IMR-90 (cell line): Measurements from ENCODE around the gene MEF2C. TPM values are rescaled to one million over a fixed set of nuclear protein-coding genes. Genes with fewer than 3 reads are reported as not detected.

Experiments used
- ATAC-seq: fragments of 200-7000 bp; cut with Tn5 transposase; 2 replicates; pipeline ENCODE4 v1.9.1; 2020; ENCODE audit warnings: low read depth, mild to moderate bottlenecking, moderate library complexity
- BruUV-seq: library from RNA; stranded (reverse); fragments of 400-500 nt; replicated peaks from 2 replicates; lab custom pipeline; 2021; lab: Mats Ljungman, UMichigan
- CTCF ChIA-PET: fragments of 300-600 bp; formaldehyde crosslinking; extraction: SDS; loops from one replicate; lab custom pipeline; 2021; ENCODE audit warnings: antibody characterized with exemption; lab: Yijun Ruan, JAX
- POLR2A ChIA-PET: fragments of 300-600 bp; sonication (Branson Sonifier 250); formaldehyde crosslinking; loops from one replicate; lab custom pipeline; 2022; ENCODE audit warnings: antibody characterized with exemption; ENCODE audit not compliant: unreplicated experiment; lab: Charles Lee
- DNase-seq: peaks from one replicate; pipeline ENCODE4 v3.0.0; 2013
- H2AFZ ChIP-seq: replicated peaks from 2 replicates; pipeline ENCODE3; 2013; ENCODE audit warnings: low read length, mild to moderate bottlenecking; ENCODE audit not compliant: poor library complexity
- H2AK5ac ChIP-seq: 2 replicates; pipeline ENCODE4 v1.6.1; 2013; ENCODE audit warnings: low read depth, low read length, inconsistent platforms
- H2AK9ac ChIP-seq: replicated peaks from 2 replicates; pipeline ENCODE3; 2013; ENCODE audit warnings: mild to moderate bottlenecking, low read depth, low read length, moderate library complexity; ENCODE audit not compliant: poor library complexity
- H2BK120ac ChIP-seq: 2 replicates; pipeline ENCODE4 v1.6.1; 2013; ENCODE audit warnings: low read depth, low read length, inconsistent platforms
- H2BK15ac ChIP-seq: 3 replicates; pipeline ENCODE4 v1.6.1; 2013; ENCODE audit warnings: low read depth, low read length, inconsistent platforms
- H2BK20ac ChIP-seq: 2 replicates; pipeline ENCODE4 v1.6.1; 2013; ENCODE audit warnings: low read depth, mild to moderate bottlenecking, inconsistent platforms, low read length, moderate library complexity
- H2BK5ac ChIP-seq: 2 replicates; pipeline ENCODE4 v1.6.1; 2013; ENCODE audit warnings: mild to moderate bottlenecking, low read depth, low read length, inconsistent platforms; ENCODE audit not compliant: poor library complexity, severe bottlenecking
- H3K14ac ChIP-seq: replicated peaks from 2 replicates; pipeline ENCODE4 v1.6.1; 2013; ENCODE audit warnings: low read depth, low read length, inconsistent platforms
- H3K18ac ChIP-seq: 2 replicates; pipeline ENCODE4 v1.6.1; 2013; ENCODE audit warnings: low read depth, low read length, control low read depth
- H3K23ac ChIP-seq: 2 replicates; pipeline ENCODE4 v1.6.1; 2013; ENCODE audit warnings: low read depth, low read length, inconsistent platforms
- H3K27ac ChIP-seq: 2 replicates; pipeline ENCODE4 v1.5.1; 2013; ENCODE audit warnings: mild to moderate bottlenecking, control low read depth, low read length; ENCODE audit not compliant: insufficient read depth
- H3K27me3 ChIP-seq: 2 replicates; pipeline ENCODE4 v1.6.1; 2013; ENCODE audit warnings: low read length; ENCODE audit not compliant: control insufficient read depth, insufficient read depth
- H3K36me3 ChIP-seq: 2 replicates; pipeline ENCODE4 v1.6.1; 2013; ENCODE audit warnings: low read length, mixed read lengths; ENCODE audit not compliant: control insufficient read depth, insufficient read depth
- H3K4ac ChIP-seq: 2 replicates; pipeline ENCODE4 v1.6.1; 2013; ENCODE audit warnings: low read depth, low read length, inconsistent platforms
- H3K4me1 ChIP-seq: 2 replicates; pipeline ENCODE4 v1.6.1; 2013; ENCODE audit warnings: low read length, mixed read lengths; ENCODE audit not compliant: control insufficient read depth, insufficient read depth
- H3K4me2 ChIP-seq: 2 replicates; pipeline ENCODE4 v1.6.1; 2013; ENCODE audit warnings: low read depth, mild to moderate bottlenecking, control low read depth, low read length, moderate library complexity
- H3K4me3 ChIP-seq: 2 replicates; pipeline ENCODE4 v1.5.1; 2013; ENCODE audit warnings: low read depth, mild to moderate bottlenecking, control low read depth, low read length, moderate library complexity; ENCODE audit not compliant: insufficient read depth
- H3K56ac ChIP-seq: 2 replicates; pipeline ENCODE4 v1.6.1; 2013; ENCODE audit warnings: low read length, inconsistent platforms; ENCODE audit not compliant: insufficient read depth; ENCODE audit errors: extremely low read depth
- H3K79me1 ChIP-seq, 2 experiments: 2 replicates each; pipeline ENCODE4 v1.6.1; 2013; ENCODE audit warnings: low read length in 2 of 2, inconsistent platforms in 1 of 2, low read depth in 1 of 2
- H3K9ac ChIP-seq: 2 replicates; pipeline ENCODE4 v1.6.1; 2013; ENCODE audit warnings: low read depth, low read length, control low read depth
- H3K9me1 ChIP-seq: 2 replicates; pipeline ENCODE4 v1.6.1; 2013; ENCODE audit warnings: low read length, inconsistent platforms; ENCODE audit not compliant: insufficient read depth
- H3K9me3 ChIP-seq: 2 replicates; pipeline ENCODE4 v1.6.1; 2013; ENCODE audit warnings: low read length; ENCODE audit not compliant: control insufficient read depth, insufficient read depth
- H4K20me1 ChIP-seq: 2 replicates; pipeline ENCODE4 v1.6.1; 2013; ENCODE audit warnings: low read length, inconsistent platforms; ENCODE audit not compliant: insufficient read depth
- H4K5ac ChIP-seq: 2 replicates; pipeline ENCODE4 v1.6.1; 2013; ENCODE audit warnings: mild to moderate bottlenecking, low read depth, low read length, control low read depth
- H4K8ac ChIP-seq, 2 experiments: 2 replicates each; pipeline ENCODE4 v1.6.1; 2013; ENCODE audit warnings: low read depth in 2 of 2, low read length in 2 of 2, control low read depth in 1 of 2, inconsistent platforms in 1 of 2
- H4K91ac ChIP-seq: 2 replicates; pipeline ENCODE4 v1.6.1; 2013; ENCODE audit warnings: low read depth, low read length, inconsistent platforms; ENCODE audit not compliant: insufficient read depth
- BHLHE40 ChIP-seq: fragments of 150-350 bp; IDR thresholded peaks from 2 replicates; pipeline ENCODE4 v1.6.1; 2016; ENCODE audit warnings: mild to moderate bottlenecking, low read depth, low read length
- CHD1 ChIP-seq: IDR thresholded peaks from 2 replicates; pipeline ENCODE4 v1.6.1; 2012; ENCODE audit warnings: low read depth, low read length, improper control_type of control experiment
- FOS ChIP-seq: fragments of 150-350 bp; IDR thresholded peaks from 2 replicates; pipeline ENCODE4 v1.6.1; 2016; ENCODE audit warnings: low read depth, low read length
- MAFK ChIP-seq: IDR thresholded peaks from 2 replicates; pipeline ENCODE4 v1.6.1; 2012; ENCODE audit warnings: low read depth, low read length, improper control_type of control experiment
- MXI1 ChIP-seq: IDR thresholded peaks from 2 replicates; pipeline ENCODE4 v1.6.1; 2012; ENCODE audit warnings: low read depth, mild to moderate bottlenecking, low read length, moderate library complexity, borderline replicate concordance
- NFE2L2 ChIP-seq: fragments of 150-350 bp; IDR thresholded peaks from 2 replicates; pipeline ENCODE4 v1.6.1; 2016; ENCODE audit warnings: low read depth, mild to moderate bottlenecking, low read length
- POLR2A ChIP-seq: IDR thresholded peaks from 2 replicates; pipeline ENCODE4 v1.6.1; 2012; ENCODE audit warnings: mild to moderate bottlenecking, low read depth, low read length
- RAD21 ChIP-seq: IDR thresholded peaks from 2 replicates; pipeline ENCODE4 v1.6.1; 2012; ENCODE audit warnings: low read length, improper control_type of control experiment
- RFX5 ChIP-seq: IDR thresholded peaks from 2 replicates; pipeline ENCODE4 v1.8.0; 2012; ENCODE audit warnings: low read depth, mild to moderate bottlenecking, low read length, moderate library complexity
- SMC3 ChIP-seq: fragments of 150-350 bp; IDR thresholded peaks from 2 replicates; pipeline ENCODE4 v1.6.1; 2016; ENCODE audit warnings: low read depth, mild to moderate bottlenecking, antibody characterized with exemption, low read length, moderate library complexity
- WGBS, 2 experiments: methylation state at CpG; one replicate each; pipeline versions ENCODE4 v1.1.5 to v1.1.7; 2013; ENCODE audit warnings: missing lambda C conversion rate in 2 of 2; ENCODE audit not compliant: insufficient read length in 1 of 2; ENCODE audit errors: extremely low coverage in 2 of 2; 5-methylcytosine and 5-hydroxymethylcytosine counted together
- dilution Hi-C: fragments of 300-500 bp; cut with HindIII; formaldehyde crosslinking; loops from one replicate; pipeline ENCODE4 v1.14.3; 2018; ENCODE audit warnings: low sequenced_read_pairs; ENCODE audit not compliant: unreplicated experiment
- in situ Hi-C: fragments of 300-500 bp; cut with MboI; formaldehyde crosslinking; loops from 3 replicates; pipeline ENCODE4 v1.14.3; 2019; ENCODE audit warnings: low sequenced_read_pairs, inconsistent platforms, mixed read lengths
- intact Hi-C: fragments of 100-400 bp; cut with micrococcal nuclease; formaldehyde crosslinking; loops from 2 replicates; pipeline ENCODE4 v1.10.0; 2022
- polyA plus RNA-seq, 3 experiments: library from polyadenylated mRNA; depleted of rRNA; stranded (reverse); fragments of >200 nt; gene quantifications; 2 replicates each; pipeline ENCODE4 v1.2.3, GENCODE V29; 2012; ENCODE audit warnings: low replicate concordance in 1 of 3
- total RNA-seq: library from RNA; depleted of rRNA; stranded (reverse); fragments of >200 nt; gene quantifications from 2 replicates; pipeline ENCODE4 v1.2.3, GENCODE V29; 2012
- TF ChIP-seq, protein P1 (sequence below): fragments of 150-350 bp; IDR thresholded peaks from 2 replicates; pipeline ENCODE4 v1.6.1; 2016; ENCODE audit warnings: low read depth, mild to moderate bottlenecking, low read length, moderate library complexity, borderline replicate concordance
- TF ChIP-seq, protein P2 (sequence below): conservative IDR thresholded peaks from 2 replicates; pipeline ENCODE4 v1.5.1; 2012; ENCODE audit warnings: mild to moderate bottlenecking, low read depth, low read length, improper control_type of control experiment
- TF ChIP-seq, protein P3 (sequence below): fragments of 150-350 bp; IDR thresholded peaks from 2 replicates; pipeline ENCODE4 v1.6.1; 2017; ENCODE audit warnings: mild to moderate bottlenecking, antibody characterized with exemption, low read length, low read depth

MEF2C gene
- total and polyA plus RNA-seq, 2 of the 4 experiments (the other 2 are of a cell fraction): 1.5 to 6.8 TPM

DNA sequence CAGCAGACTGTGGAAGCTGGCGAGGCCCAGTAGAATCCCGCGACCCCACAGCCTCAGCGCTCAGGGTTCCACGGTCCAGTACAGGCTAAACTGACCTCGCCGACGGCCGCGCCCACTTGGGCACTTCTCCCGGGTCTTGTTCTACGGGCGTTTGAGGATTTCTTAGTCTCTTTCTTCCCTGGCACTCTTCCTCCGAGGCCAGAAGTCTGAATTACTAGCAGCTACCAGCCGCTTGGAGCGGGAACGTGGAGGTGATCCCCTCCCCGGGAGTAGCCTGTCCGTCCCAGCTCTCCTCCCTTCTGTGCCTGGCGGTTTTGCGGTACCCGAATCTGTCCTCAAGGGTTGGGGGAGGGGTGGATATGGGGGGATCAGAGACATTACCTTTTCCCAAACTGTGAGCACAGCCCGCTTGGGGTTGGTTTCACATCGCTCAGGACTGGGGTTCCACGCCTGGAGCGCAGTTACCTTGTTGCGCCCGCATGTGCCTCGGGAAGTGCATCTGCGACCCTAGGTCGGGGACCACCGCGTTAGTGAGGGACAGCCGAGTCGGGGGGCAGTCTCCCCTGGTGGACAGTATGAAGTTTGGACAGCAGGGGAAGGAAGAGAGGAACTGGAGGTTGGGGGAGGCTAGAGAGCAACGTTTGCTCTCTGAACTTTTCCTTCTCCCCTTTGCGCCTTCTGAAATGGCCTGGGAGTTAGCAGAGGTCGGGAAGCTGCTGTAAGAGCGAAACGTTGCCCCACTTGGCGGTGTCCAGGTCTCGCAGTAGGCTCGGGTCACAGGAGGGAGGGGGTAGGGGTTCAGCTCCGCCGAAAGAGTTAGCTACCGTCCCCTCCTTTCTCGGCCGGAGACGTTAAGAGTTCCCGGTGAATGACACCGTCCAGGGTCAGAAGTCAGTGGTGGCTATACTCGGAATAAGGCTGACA is 190.8 kb downstream of the MEF2C start:
- H3K9me1 ChIP-seq: no peaks in the 10 kb centered on the region
- TF ChIP-seq, protein P1, sequence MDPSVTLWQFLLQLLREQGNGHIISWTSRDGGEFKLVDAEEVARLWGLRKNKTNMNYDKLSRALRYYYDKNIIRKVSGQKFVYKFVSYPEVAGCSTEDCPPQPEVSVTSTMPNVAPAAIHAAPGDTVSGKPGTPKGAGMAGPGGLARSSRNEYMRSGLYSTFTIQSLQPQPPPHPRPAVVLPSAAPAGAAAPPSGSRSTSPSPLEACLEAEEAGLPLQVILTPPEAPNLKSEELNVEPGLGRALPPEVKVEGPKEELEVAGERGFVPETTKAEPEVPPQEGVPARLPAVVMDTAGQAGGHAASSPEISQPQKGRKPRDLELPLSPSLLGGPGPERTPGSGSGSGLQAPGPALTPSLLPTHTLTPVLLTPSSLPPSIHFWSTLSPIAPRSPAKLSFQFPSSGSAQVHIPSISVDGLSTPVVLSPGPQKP: no peak
- TF ChIP-seq MAFK (no peak), MXI1 (no peak), RAD21 (no peak), RFX5 (no peak), SMC3 (no peak), CHD1 (no peak), NFE2L2 (no peak), BHLHE40 (no peak), FOS (no peak), POLR2A (no peak)
- TF ChIP-seq, protein P2, sequence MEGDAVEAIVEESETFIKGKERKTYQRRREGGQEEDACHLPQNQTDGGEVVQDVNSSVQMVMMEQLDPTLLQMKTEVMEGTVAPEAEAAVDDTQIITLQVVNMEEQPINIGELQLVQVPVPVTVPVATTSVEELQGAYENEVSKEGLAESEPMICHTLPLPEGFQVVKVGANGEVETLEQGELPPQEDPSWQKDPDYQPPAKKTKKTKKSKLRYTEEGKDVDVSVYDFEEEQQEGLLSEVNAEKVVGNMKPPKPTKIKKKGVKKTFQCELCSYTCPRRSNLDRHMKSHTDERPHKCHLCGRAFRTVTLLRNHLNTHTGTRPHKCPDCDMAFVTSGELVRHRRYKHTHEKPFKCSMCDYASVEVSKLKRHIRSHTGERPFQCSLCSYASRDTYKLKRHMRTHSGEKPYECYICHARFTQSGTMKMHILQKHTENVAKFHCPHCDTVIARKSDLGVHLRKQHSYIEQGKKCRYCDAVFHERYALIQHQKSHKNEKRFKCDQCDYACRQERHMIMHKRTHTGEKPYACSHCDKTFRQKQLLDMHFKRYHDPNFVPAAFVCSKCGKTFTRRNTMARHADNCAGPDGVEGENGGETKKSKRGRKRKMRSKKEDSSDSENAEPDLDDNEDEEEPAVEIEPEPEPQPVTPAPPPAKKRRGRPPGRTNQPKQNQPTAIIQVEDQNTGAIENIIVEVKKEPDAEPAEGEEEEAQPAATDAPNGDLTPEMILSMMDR: no peak
- TF ChIP-seq, protein P3, sequence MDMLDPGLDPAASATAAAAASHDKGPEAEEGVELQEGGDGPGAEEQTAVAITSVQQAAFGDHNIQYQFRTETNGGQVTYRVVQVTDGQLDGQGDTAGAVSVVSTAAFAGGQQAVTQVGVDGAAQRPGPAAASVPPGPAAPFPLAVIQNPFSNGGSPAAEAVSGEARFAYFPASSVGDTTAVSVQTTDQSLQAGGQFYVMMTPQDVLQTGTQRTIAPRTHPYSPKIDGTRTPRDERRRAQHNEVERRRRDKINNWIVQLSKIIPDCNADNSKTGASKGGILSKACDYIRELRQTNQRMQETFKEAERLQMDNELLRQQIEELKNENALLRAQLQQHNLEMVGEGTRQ: no peak
- H2BK120ac ChIP-seq: no peak overlapping the region
- no peak overlapping the region for H2BK20ac ChIP-seq
- H3K4me3 ChIP-seq: no peak overlapping the region
- peak overlapping the region; percentile 59 for H2AFZ ChIP-seq
- H3K36me3 ChIP-seq: no peaks in the 10 kb centered on the region
- H3K27ac ChIP-seq: no peak overlapping the region
- no peak overlapping the region for H3K4ac ChIP-seq
- no peak overlapping the region for H2AK5ac ChIP-seq
- H2BK5ac ChIP-seq: no peak overlapping the region
- H3K27me3 ChIP-seq: peaks cover 85% of the 10 kb centered on the region
- no peak overlapping the region for H3K14ac ChIP-seq
- no peak overlapping the region for H3K9ac ChIP-seq
- POLR2A ChIA-PET: interaction anchor here (0.6 kb wide), 1 partner anchor 1462 kb away, joined by 3 read pairs; no protein-coding TSS in a partner anchor
- no peaks in the 10 kb centered on the region for H3K79me1 ChIP-seq
- no peaks in the 10 kb centered on the region for H4K20me1 ChIP-seq
- no peak overlapping the region for H3K56ac ChIP-seq
- no TSS peak for BruUV-seq
- H4K91ac ChIP-seq: no peak overlapping the region
- WGBS, 2 experiments: 7% methylated on average over 16 of the region's 52 CpGs; no CpG with 5 or more reads in 1 of the 2 experiments
- H2BK15ac ChIP-seq: no peak overlapping the region
- H2AK9ac ChIP-seq: no peak overlapping the region
- DNase-seq (no peak), ATAC-seq (no peak)
- CTCF ChIA-PET: interaction anchor here (0.6 to 2.5 kb wide), 6 partner anchors 17 to 917 kb away, joined by 3 to 22 read pairs (median 8); no protein-coding TSS in a partner anchor
- H3K23ac ChIP-seq: no peak overlapping the region
- no peak overlapping the region for H3K18ac ChIP-seq
- intact Hi-C loops (loop anchor here (1.0 to 5.0 kb wide), 3 partner anchors 551 to 1270 kb away; no protein-coding TSS in a partner anchor), dilution Hi-C loops (no loop called here), in situ Hi-C loops (no loop called here)
- H4K5ac ChIP-seq: no peak overlapping the region
- peaks cover 3% of the 10 kb centered on the region; the same call in 1 of the 2 replicates for H3K4me1 ChIP-seq
- H4K8ac ChIP-seq: no peak overlapping the region
- H3K9me3 ChIP-seq: 0 out of 2 replicates have a peak, but pooled peaks cover 3% of the 10 kb centered on the region
- peak overlapping the region; percentile 62; the same call in 1 of the 2 replicates for H3K4me2 ChIP-seq
